PC-9 (cell line): ENCODE data around the gene LAMA3.

Experiments used
- CTCF ChIP-seq: fragments of 200-600 bp; sonication (generic); conservative IDR thresholded peaks from 2 replicates; pipeline ENCODE4 v1.6.1; 2017; ENCODE audit warnings: mixed run types, antibody characterized with exemption, mild to moderate bottlenecking, moderate library complexity
- EZH2 ChIP-seq: fragments of 200-600 bp; sonication (generic); IDR thresholded peaks from 2 replicates; pipeline ENCODE4 v1.8.0; 2017; ENCODE audit warnings: antibody characterized with exemption, low read depth

- no peak for TF ChIP-seq CTCF
- TF ChIP-seq EZH2 = no peak
Observed at GRCh38 chr18:23809415-23809814, 120.2 kb downstream of the LAMA3 start.
